Measurements from ENCODE around the gene RPP25L. TPM values are rescaled to one million over a fixed set of nuclear protein-coding genes. Genes with fewer than 3 reads are reported as not detected.

The RPP25L gene
- total RNA-seq, 4 donors from 2014 or later: 3.0 to 65.5 (median 22.1) TPM

GRCh38 chr9:34568774-34569173, 43.1 kb downstream of the RPP25L start:
- intact Hi-C loops (cut with DNase I; ENCODE audit: low total_unique reads): no loop called here
- no peak for TF ChIP-seq POLR2AphosphoS5 (IDR thresholded peaks at IDR 0.05)
- TF ChIP-seq POLR2A (IDR thresholded peaks at IDR 0.05): no peak
- TF ChIP-seq CTCF (IDR thresholded peaks at IDR 0.05): no peak
- TF ChIP-seq EP300 (IDR thresholded peaks at IDR 0.05; ENCODE audit: low read depth): no peak
- Histone ChIP-seq H3K4me1 (peaks cover 0 to 26% (median 14%) of the 10 kb centered on the region in 4 donors), H3K27ac (no peak overlapping the region), H3K9me3 (no peaks in the 10 kb centered on the region), H3K27me3 (no peaks in the 10 kb centered on the region), H3K4me3 (no peak overlapping the region), H3K36me3 (no peaks in the 10 kb centered on the region)
- WGBS, 2 donors (ENCODE audit: low coverage in 1 of 2): 72% methylated on average over 12 of the region's 12 CpGs; no CpG with 5 or more reads in 1 of the 2 donors
- DNase-seq: no peak
- in situ Hi-C loops (cut with MboI; ENCODE audit: low pct_ligation_motif_present in 1 of 4, low pct_unique_long_range_greater_than_20kb in 1 of 4, low sequenced_read_pairs in 3 of 4): no loop called here

- Histone ChIP-seq H3K36me3 (no peaks in the 10 kb centered on the region), H3K9me3 (no peaks in the 10 kb centered on the region), H3K27me3 (no peaks in the 10 kb centered on the region), H3K27ac (no peak overlapping the region), H3K4me3 (no peak overlapping the region), H3K4me1 (peaks cover 0 to 26% (median 14%) of the 10 kb centered on the region in 4 donors)
- 83 to 88% methylated on average over 3 to 7 of the region's 7 CpGs for WGBS, 2 donors (ENCODE audit: low coverage in 1 of 2)
- no peak for DNase-seq
- TF ChIP-seq EP300 (IDR thresholded peaks at IDR 0.05; ENCODE audit: low read depth) (no peak), POLR2AphosphoS5 (IDR thresholded peaks at IDR 0.05) (no peak), POLR2A (IDR thresholded peaks at IDR 0.05) (no peak), CTCF (IDR thresholded peaks at IDR 0.05) (no peak)
- intact Hi-C loops (cut with DNase I; ENCODE audit: low total_unique reads) (no loop called here), in situ Hi-C loops (cut with MboI; ENCODE audit: low pct_ligation_motif_present in 1 of 4, low pct_unique_long_range_greater_than_20kb in 1 of 4, low sequenced_read_pairs in 3 of 4) (no loop called here)
These were observed 43.8 kb downstream of the RPP25L start for GRCh38 chr9:34568133-34568532.

GRCh38 chr9:34566972-34567371, 44.9 kb downstream of the RPP25L start:
- H3K27ac ChIP-seq: no peak overlapping the region
- intact Hi-C loops (cut with DNase I; ENCODE audit: low total_unique reads): no loop called here
- TF ChIP-seq POLR2A (IDR thresholded peaks at IDR 0.05) (no peak), POLR2AphosphoS5 (IDR thresholded peaks at IDR 0.05) (no peak), EP300 (IDR thresholded peaks at IDR 0.05; ENCODE audit: low read depth) (no peak), CTCF (IDR thresholded peaks at IDR 0.05) (no peak)
- in situ Hi-C loops (cut with MboI; ENCODE audit: low pct_ligation_motif_present in 1 of 4, low pct_unique_long_range_greater_than_20kb in 1 of 4, low sequenced_read_pairs in 3 of 4): no loop called here
- H3K27me3 ChIP-seq: no peaks in the 10 kb centered on the region
- H3K4me3 ChIP-seq: no peak overlapping the region
- 0 to 75% methylated on average over 1 to 6 of the region's 6 CpGs for whole genome bisulfite sequencing, 2 donors (ENCODE audit: low coverage in 1 of 2)
- H3K9me3 ChIP-seq: no peaks in the 10 kb centered on the region
- H3K36me3 ChIP-seq: no peaks in the 10 kb centered on the region
- peaks cover 0 to 21% (median 14%) of the 10 kb centered on the region in 4 donors for H3K4me1 ChIP-seq
- no peak for DNase-seq

GRCh38 chr9:34566322-34566721, 45.6 kb downstream of the RPP25L start:
- Histone ChIP-seq H3K4me1 (peaks cover 0 to 19% (median 7%) of the 10 kb centered on the region in 4 donors), H3K27ac (no peak overlapping the region), H3K4me3 (no peak overlapping the region), H3K27me3 (no peaks in the 10 kb centered on the region), H3K9me3 (no peaks in the 10 kb centered on the region), H3K36me3 (no peaks in the 10 kb centered on the region)
- DNase-seq: no peak
- WGBS, 2 donors (ENCODE audit: low coverage in 1 of 2): 61 to 89% methylated on average over 2 to 7 of the region's 8 CpGs
- intact Hi-C loops (cut with DNase I; ENCODE audit: low total_unique reads): no loop called here
- no peak for TF ChIP-seq CTCF (IDR thresholded peaks at IDR 0.05)
- in situ Hi-C loops (cut with MboI; ENCODE audit: low pct_ligation_motif_present in 1 of 4, low pct_unique_long_range_greater_than_20kb in 1 of 4, low sequenced_read_pairs in 3 of 4): no loop called here

All from transverse colon (tissue), 4 donors.